PC-3 (cell line): ENCODE results near the gene COLEC12. TPM values are rescaled to one million over a fixed set of nuclear protein-coding genes. Genes with fewer than 3 reads are reported as not detected.

Source experiments
- ATAC-seq: fragments of 200-7000 bp; cut with Tn5 transposase; 2 replicates; pipeline ENCODE4 v1.9.1; 2020; ENCODE audit warnings: mild to moderate bottlenecking, moderate library complexity
- BruUV-seq: library from RNA; stranded (reverse); fragments of 400-500 nt; replicated peaks from 2 replicates; lab custom pipeline; 2021; lab: Mats Ljungman, UMichigan
- CTCF ChIA-PET: fragments of 300-600 bp; sonication (Branson Sonifier 250); formaldehyde crosslinking; loops from one replicate; lab custom pipeline; 2022; ENCODE audit warnings: antibody characterized with exemption; lab: Charles Lee
- POLR2A ChIA-PET: fragments of 300-600 bp; sonication (Branson Sonifier 250); formaldehyde crosslinking; loops from one replicate; lab custom pipeline; 2022; ENCODE audit warnings: antibody characterized with exemption; ENCODE audit not compliant: unreplicated experiment; lab: Charles Lee
- DNase-seq: peaks from one replicate; pipeline ENCODE4 v3.0.0-alpha.2; 2015
- H2AFZ ChIP-seq: fragments of 300-600 bp; sonication (generic); 2 replicates; pipeline ENCODE4 v1.6.0; 2016; ENCODE audit warnings: antibody characterized with exemption, low read length
- H3F3A ChIP-seq: fragments of 300-600 bp; sonication (generic); one replicate; pipeline ENCODE4 v1.6.0; 2017; ENCODE audit warnings: antibody characterized with exemption, low read length, control low read depth, mild to moderate bottlenecking; ENCODE audit not compliant: unreplicated experiment
- H3K27ac ChIP-seq: fragments of 300-600 bp; sonication (generic); 2 replicates; pipeline ENCODE4 v1.5.1; 2016; ENCODE audit warnings: mild to moderate bottlenecking, low read length
- H3K27me3 ChIP-seq: fragments of 300-600 bp; sonication (generic); 2 replicates; pipeline ENCODE4 v1.6.1; 2016; ENCODE audit warnings: low read length, mixed read lengths
- H3K36me3 ChIP-seq: fragments of 300-600 bp; sonication (generic); 2 replicates; pipeline ENCODE4 v1.6.1; 2016; ENCODE audit warnings: low read depth, mixed run types, low read length, mixed read lengths
- H3K4me1 ChIP-seq: fragments of 300-600 bp; sonication (generic); 2 replicates; pipeline ENCODE4 v1.5.1; 2016; ENCODE audit warnings: low read length; ENCODE audit not compliant: insufficient read depth
- H3K4me2 ChIP-seq: fragments of 300-600 bp; sonication (generic); 2 replicates; pipeline ENCODE4 v1.6.0; 2016; ENCODE audit warnings: low read length
- H3K4me3 ChIP-seq: fragments of 300-600 bp; sonication (generic); 2 replicates; pipeline ENCODE4 v1.5.1; 2016; ENCODE audit warnings: mild to moderate bottlenecking, low read length, mixed read lengths
- H3K79me2 ChIP-seq: fragments of 300-600 bp; sonication (generic); 2 replicates; pipeline ENCODE4 v1.6.1; 2017; ENCODE audit warnings: low read length, mixed read lengths
- H3K9ac ChIP-seq: fragments of 300-600 bp; sonication (generic); 2 replicates; pipeline ENCODE4 v1.6.0; 2016; ENCODE audit warnings: mild to moderate bottlenecking, low read length
- H3K9me2 ChIP-seq: fragments of 300-600 bp; sonication (generic); replicated peaks from 2 replicates; pipeline ENCODE4 v1.6.1; 2016; ENCODE audit warnings: mixed run types, low read length, mixed read lengths
- H3K9me3 ChIP-seq: fragments of 300-600 bp; sonication (generic); 2 replicates; pipeline ENCODE4 v1.6.1; 2016; ENCODE audit warnings: low read length, mixed read lengths
- H4K20me1 ChIP-seq: fragments of 300-600 bp; sonication (generic); 2 replicates; pipeline ENCODE4 v1.6.1; 2016; ENCODE audit warnings: low read length, mixed read lengths
- CTCF ChIP-seq: fragments of 300-600 bp; sonication (generic); conservative IDR thresholded peaks from 2 replicates; pipeline ENCODE4 v1.5.1; 2017; ENCODE audit warnings: antibody characterized with exemption, low read depth, mild to moderate bottlenecking, low read length
- EZH2 ChIP-seq: fragments of 300-600 bp; sonication (generic); IDR thresholded peaks from one replicate; pipeline ENCODE4 v1.6.1; 2017; ENCODE audit warnings: antibody characterized with exemption, mild to moderate bottlenecking, low read length; ENCODE audit not compliant: unreplicated experiment
- EZH2phosphoT487 ChIP-seq: fragments of 300-600 bp; sonication (generic); IDR thresholded peaks from 2 replicates; pipeline ENCODE4 v1.6.1; 2018; ENCODE audit warnings: mild to moderate bottlenecking, antibody characterized with exemption, low read length, borderline replicate concordance
- intact Hi-C: fragments of 100-400 bp; cut with micrococcal nuclease; formaldehyde crosslinking; loops from 2 replicates; pipeline ENCODE4 v1.9.0; 2023
- total RNA-seq: library from RNA; depleted of rRNA; stranded (reverse); fragments of >200 nt; gene quantifications from 2 replicates; pipeline ENCODE4 v1.2.3, GENCODE V29; 2014

COLEC12 gene
- total RNA-seq, 1 experiment from 2014 or later: 0.04 TPM

GRCh38 chr18:274313-274712, 226.2 kb downstream of the COLEC12 start:
- Histone ChIP-seq H3K4me1 (no peaks in the 10 kb centered on the region), H3K27ac (no peak overlapping the region), H3K79me2 (0 out of 2 replicates have a peak, but pooled peaks cover under 1% of the 10 kb centered on the region), H3K9ac (no peak overlapping the region), H3K4me2 (no peak overlapping the region), H3F3A (no peaks in the 10 kb centered on the region), H2AFZ (no peak overlapping the region), H3K27me3 (no peaks in the 10 kb centered on the region), H4K20me1 (no peaks in the 10 kb centered on the region), H3K4me3 (no peak overlapping the region), H3K9me3 (no peaks in the 10 kb centered on the region), H3K9me2 (no peaks in the 10 kb centered on the region), H3K36me3 (no peaks in the 10 kb centered on the region)
- CTCF ChIA-PET: no interaction called here
- no peak for ATAC-seq
- POLR2A ChIA-PET: no interaction called here
- no TSS peak for BruUV-seq
- intact Hi-C loops: no loop called here
- no peak for TF ChIP-seq CTCF
- TF ChIP-seq EZH2phosphoT487: no peak
- TF ChIP-seq EZH2: no peak
- no peak for DNase-seq

- peaks cover 8% of the 10 kb centered on the region for H3K79me2 ChIP-seq
- intact Hi-C loops: no loop called here
- BruUV-seq: no TSS peak
- H3F3A ChIP-seq: no peaks in the 10 kb centered on the region
- no peak for TF ChIP-seq EZH2
- no peak for TF ChIP-seq EZH2phosphoT487
- TF ChIP-seq CTCF: no peak
- no peaks in the 10 kb centered on the region for H3K27me3 ChIP-seq
- no peak overlapping the region for H3K4me2 ChIP-seq
- H3K9ac ChIP-seq: no peak overlapping the region
- H3K9me3 ChIP-seq: no peaks in the 10 kb centered on the region
- no peak overlapping the region for H3K27ac ChIP-seq
- ATAC-seq (no peak), DNase-seq (no peak)
- H3K9me2 ChIP-seq: no peaks in the 10 kb centered on the region
- H4K20me1 ChIP-seq: no peaks in the 10 kb centered on the region
- ChIA-PET POLR2A (no interaction called here), CTCF (no interaction called here)
- no peak overlapping the region for H2AFZ ChIP-seq
- peaks cover 6% of the 10 kb centered on the region for H3K4me1 ChIP-seq
- H3K36me3 ChIP-seq: no peaks in the 10 kb centered on the region
- H3K4me3 ChIP-seq: no peak overlapping the region
Observed at GRCh38 chr18:273525-273924, 227.0 kb downstream of the COLEC12 start.

- ChIA-PET POLR2A (interaction anchor here (0.6 kb wide), 1 partner anchor 325 kb away, joined by 8 read pairs; no protein-coding TSS in a partner anchor), CTCF (no interaction called here)
- H3K27me3 ChIP-seq: no peaks in the 10 kb centered on the region
- H3K9me2 ChIP-seq: no peaks in the 10 kb centered on the region
- H3K27ac ChIP-seq: no peak overlapping the region
- BruUV-seq: no TSS peak
- ATAC-seq: no peak
- H2AFZ ChIP-seq: no peak overlapping the region
- intact Hi-C loops: no loop called here
- TF ChIP-seq CTCF (no peak), EZH2 (no peak), EZH2phosphoT487 (no peak)
- H3K36me3 ChIP-seq: no peaks in the 10 kb centered on the region
- H3K79me2 ChIP-seq: peaks cover 17% of the 10 kb centered on the region
- no peak overlapping the region for H3K9ac ChIP-seq
- H3K4me2 ChIP-seq: no peak overlapping the region
- H3K9me3 ChIP-seq: no peaks in the 10 kb centered on the region
- no peaks in the 10 kb centered on the region for H4K20me1 ChIP-seq
- peaks cover 6% of the 10 kb centered on the region for H3K4me1 ChIP-seq
- no peak for DNase-seq
- no peaks in the 10 kb centered on the region for H3F3A ChIP-seq
- H3K4me3 ChIP-seq: no peak overlapping the region
Observed at GRCh38 chr18:272650-273049, 227.9 kb downstream of the COLEC12 start.
